Measurements from ENCODE around the gene TBR1.

The TBR1 gene

DNA sequence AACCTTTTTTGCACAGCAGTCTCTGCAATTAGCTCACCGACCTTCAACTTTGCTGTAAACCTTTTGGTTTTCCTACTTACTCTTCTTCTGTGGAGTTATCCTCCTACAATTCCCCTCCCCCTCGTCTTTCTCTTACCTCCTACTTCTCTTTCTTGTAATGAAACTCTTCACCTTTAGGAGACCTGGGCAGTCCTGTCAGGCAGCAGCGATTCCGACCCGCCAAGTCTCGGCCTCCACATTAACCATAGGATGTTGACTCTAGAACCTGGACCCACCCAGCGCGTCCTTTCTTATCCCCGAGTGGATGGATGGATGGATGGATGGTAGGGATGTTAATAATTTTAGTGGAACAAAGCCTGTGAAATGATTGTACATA, 8.3 kb downstream of the TBR1 start:
- ATAC-seq (ENCODE audit: insufficient read depth, low read depth) (no peak), DNase-seq (no peak)
- Histone ChIP-seq H3K36me3 (ENCODE audit: insufficient read depth, low read length) (no peaks in the 10 kb centered on the region), H3K27me3 (ENCODE audit: insufficient read depth, low read length, poor library complexity) (no peaks in the 10 kb centered on the region), H3K79me2 (ENCODE audit: insufficient read depth, low read length) (no peaks in the 10 kb centered on the region), H3K4me3 (ENCODE audit: low read depth in 1 of 2, low read length in 2 of 2) (no peak overlapping the region), H3K9ac (ENCODE audit: low read depth, low read length) (no peak overlapping the region), H4K20me1 (ENCODE audit: insufficient read depth, low read length) (no peaks in the 10 kb centered on the region), H3K9me3 (ENCODE audit: insufficient read depth, low read length, severe bottlenecking) (no peaks in the 10 kb centered on the region), H3K27ac (ENCODE audit: low read length) (no peak overlapping the region), H3K4me2 (ENCODE audit: insufficient read depth, low read length) (no peak overlapping the region), H3K4me1 (ENCODE audit: insufficient read depth, low read length) (peaks cover 7% of the 10 kb centered on the region), H2AFZ (ENCODE audit: low read depth, low read length) (no peak overlapping the region)
- TF ChIP-seq, protein P1, sequence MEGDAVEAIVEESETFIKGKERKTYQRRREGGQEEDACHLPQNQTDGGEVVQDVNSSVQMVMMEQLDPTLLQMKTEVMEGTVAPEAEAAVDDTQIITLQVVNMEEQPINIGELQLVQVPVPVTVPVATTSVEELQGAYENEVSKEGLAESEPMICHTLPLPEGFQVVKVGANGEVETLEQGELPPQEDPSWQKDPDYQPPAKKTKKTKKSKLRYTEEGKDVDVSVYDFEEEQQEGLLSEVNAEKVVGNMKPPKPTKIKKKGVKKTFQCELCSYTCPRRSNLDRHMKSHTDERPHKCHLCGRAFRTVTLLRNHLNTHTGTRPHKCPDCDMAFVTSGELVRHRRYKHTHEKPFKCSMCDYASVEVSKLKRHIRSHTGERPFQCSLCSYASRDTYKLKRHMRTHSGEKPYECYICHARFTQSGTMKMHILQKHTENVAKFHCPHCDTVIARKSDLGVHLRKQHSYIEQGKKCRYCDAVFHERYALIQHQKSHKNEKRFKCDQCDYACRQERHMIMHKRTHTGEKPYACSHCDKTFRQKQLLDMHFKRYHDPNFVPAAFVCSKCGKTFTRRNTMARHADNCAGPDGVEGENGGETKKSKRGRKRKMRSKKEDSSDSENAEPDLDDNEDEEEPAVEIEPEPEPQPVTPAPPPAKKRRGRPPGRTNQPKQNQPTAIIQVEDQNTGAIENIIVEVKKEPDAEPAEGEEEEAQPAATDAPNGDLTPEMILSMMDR (IDR thresholded peaks at IDR 0.05; ENCODE audit: borderline replicate concordance, extremely low read depth, low read length, poor library complexity, severe bottlenecking) = no peak
- no peak for TF ChIP-seq EZH2 (IDR thresholded peaks at IDR 0.05; ENCODE audit: borderline replicate concordance, low read depth, low read length, severe bottlenecking)

DNA sequence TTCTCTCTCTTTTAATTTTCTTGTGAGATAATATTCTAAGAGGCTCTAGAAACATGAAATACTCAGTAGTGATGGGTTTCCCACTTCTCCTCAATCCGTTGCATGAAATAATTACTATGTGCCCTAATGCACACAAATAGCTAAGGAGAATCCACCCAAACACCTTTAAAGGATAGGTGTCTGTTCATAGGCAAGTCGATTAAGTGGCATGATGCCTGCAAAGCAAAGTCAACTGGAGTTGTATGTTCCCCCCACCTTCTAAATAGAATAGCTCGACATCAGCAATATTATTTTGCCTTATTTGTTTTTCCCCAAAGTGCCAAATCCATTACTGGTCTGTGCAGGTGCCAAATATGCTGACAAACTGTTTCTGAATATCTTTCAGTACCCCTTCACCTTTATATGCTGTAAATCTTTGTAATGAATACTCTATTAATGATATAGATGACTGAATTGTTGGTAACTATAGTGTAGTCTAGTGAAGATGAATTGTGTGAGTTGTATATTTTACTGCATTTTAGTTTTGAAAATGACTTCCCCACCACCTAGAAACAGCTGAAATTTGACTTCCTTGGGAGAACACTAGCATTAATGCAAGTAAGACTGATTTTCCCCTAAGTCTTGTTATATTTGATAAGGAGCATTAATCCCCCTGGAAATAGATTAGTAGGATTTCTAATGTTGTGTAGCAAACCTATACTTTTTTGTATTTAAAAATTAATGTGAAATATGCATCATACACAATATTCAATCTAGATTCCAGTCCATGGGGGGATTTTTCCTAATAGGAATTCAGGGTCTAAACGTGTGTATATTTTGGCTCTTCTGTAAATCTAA, 9.0 kb downstream of the TBR1 start:
- Histone ChIP-seq H3K27me3 (ENCODE audit: insufficient read depth, low read length, poor library complexity) (no peaks in the 10 kb centered on the region), H3K36me3 (ENCODE audit: insufficient read depth, low read length) (no peaks in the 10 kb centered on the region), H4K20me1 (ENCODE audit: insufficient read depth, low read length) (no peaks in the 10 kb centered on the region), H3K4me2 (ENCODE audit: insufficient read depth, low read length) (no peak overlapping the region), H3K4me1 (ENCODE audit: insufficient read depth, low read length) (peaks cover 6% of the 10 kb centered on the region), H3K9me3 (ENCODE audit: insufficient read depth, low read length, severe bottlenecking) (no peaks in the 10 kb centered on the region), H3K9ac (ENCODE audit: low read depth, low read length) (no peak overlapping the region), H3K79me2 (ENCODE audit: insufficient read depth, low read length) (no peaks in the 10 kb centered on the region), H2AFZ (ENCODE audit: low read depth, low read length) (no peak overlapping the region), H3K4me3 (ENCODE audit: low read depth in 1 of 2, low read length in 2 of 2) (no peak overlapping the region), H3K27ac (ENCODE audit: low read length) (no peak overlapping the region)
- DNase-seq (no peak), ATAC-seq (ENCODE audit: insufficient read depth, low read depth) (no peak)
- TF ChIP-seq, protein P1 (IDR thresholded peaks at IDR 0.05; ENCODE audit: borderline replicate concordance, extremely low read depth, low read length, poor library complexity, severe bottlenecking) = no peak
- TF ChIP-seq EZH2 (IDR thresholded peaks at IDR 0.05; ENCODE audit: borderline replicate concordance, low read depth, low read length, severe bottlenecking) = no peak

DNA sequence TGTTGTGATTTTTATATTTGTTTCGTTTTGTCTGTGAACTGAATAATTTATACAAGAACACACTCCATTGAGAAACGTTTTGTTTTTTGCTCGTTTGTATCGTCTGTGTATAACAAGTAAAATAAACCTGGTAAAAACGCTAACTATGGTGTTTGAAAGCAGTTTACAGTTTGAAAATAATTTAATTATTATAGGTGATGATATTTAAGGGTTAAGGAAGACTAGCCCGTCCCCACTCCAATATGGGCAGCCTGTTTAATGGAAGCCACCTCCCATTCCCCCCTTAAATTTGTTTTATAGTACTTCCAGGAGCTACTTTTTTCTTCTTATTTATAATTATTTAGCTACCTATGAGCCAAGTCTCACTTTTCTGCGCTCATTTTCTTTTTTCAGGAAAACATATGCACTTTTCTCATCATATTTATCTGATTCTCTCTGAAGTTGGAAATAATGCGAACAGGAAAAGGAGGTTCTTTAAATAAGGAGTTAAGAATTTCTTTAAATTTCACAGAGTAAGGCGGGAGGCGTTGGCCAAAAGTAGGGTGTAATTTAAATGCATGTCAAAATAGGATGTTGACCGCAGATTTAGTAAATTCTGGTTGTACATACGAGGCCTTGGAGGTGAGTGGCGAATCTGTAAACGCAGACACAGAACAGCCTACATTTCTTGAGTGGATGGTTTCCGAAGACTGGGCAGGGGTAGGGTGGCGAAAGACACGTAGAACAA, 9.8 kb downstream of the TBR1 start:
- no peak for TF ChIP-seq EZH2 (IDR thresholded peaks at IDR 0.05; ENCODE audit: borderline replicate concordance, low read depth, low read length, severe bottlenecking)
- TF ChIP-seq, protein P1 (IDR thresholded peaks at IDR 0.05; ENCODE audit: borderline replicate concordance, extremely low read depth, low read length, poor library complexity, severe bottlenecking) = no peak
- H3K27me3 ChIP-seq (ENCODE audit: insufficient read depth, low read length, poor library complexity) = no peaks in the 10 kb centered on the region
- no peak overlapping the region for H3K9ac ChIP-seq (ENCODE audit: low read depth, low read length)
- no peak overlapping the region for H3K4me2 ChIP-seq (ENCODE audit: insufficient read depth, low read length)
- H3K9me3 ChIP-seq (ENCODE audit: insufficient read depth, low read length, severe bottlenecking) = no peaks in the 10 kb centered on the region
- DNase-seq (no peak), ATAC-seq (ENCODE audit: insufficient read depth, low read depth) (no peak)
- no peaks in the 10 kb centered on the region for H3K79me2 ChIP-seq (ENCODE audit: insufficient read depth, low read length)
- no peak overlapping the region for H2AFZ ChIP-seq (ENCODE audit: low read depth, low read length)
- H3K27ac ChIP-seq (ENCODE audit: low read length) = no peak overlapping the region
- H4K20me1 ChIP-seq (ENCODE audit: insufficient read depth, low read length) = no peaks in the 10 kb centered on the region
- H3K4me1 ChIP-seq (ENCODE audit: insufficient read depth, low read length) = no peaks in the 10 kb centered on the region
- H3K36me3 ChIP-seq (ENCODE audit: insufficient read depth, low read length) = no peaks in the 10 kb centered on the region
- H3K4me3 ChIP-seq (ENCODE audit: low read depth in 1 of 2, low read length in 2 of 2) = no peak overlapping the region
